GM21360 (cell line): ENCODE results near the gene IL18RAP.

Experiments used
- ATAC-seq: cut with Tn5 transposase; IDR thresholded peaks from one replicate; pipeline ENCODE4 v1.9.1; 2021; ENCODE audit warnings: mild to moderate bottlenecking, moderate library complexity; ENCODE audit not compliant: unreplicated experiment

IL18RAP gene

GRCh38 chr2:102421890-102422759 lies 835 bp upstream of the IL18RAP start:
- ATAC-seq, result no peak

GRCh38 chr2:102423368-102423767 lies 408 bp downstream of the IL18RAP start:
- ATAC-seq, result no peak

DNA sequence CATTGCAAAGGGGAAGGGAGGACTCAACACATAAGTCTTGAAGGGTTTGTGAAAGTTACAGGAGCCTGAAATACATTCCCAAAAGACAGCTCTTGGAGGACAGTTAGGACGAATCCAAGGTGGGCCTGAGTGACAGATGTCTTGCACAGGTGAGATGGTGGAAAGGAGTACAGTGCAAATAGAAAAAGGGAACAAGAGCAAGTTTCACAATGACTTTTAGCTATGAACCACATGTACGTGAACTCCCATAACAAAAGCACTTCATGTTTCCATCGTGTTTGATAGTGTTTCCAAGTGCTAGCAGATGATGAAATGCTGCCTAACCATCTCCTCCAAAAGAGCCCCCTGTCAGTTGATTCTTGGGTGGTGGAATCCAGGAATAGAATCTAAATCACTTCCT lies 1.8 kb downstream of the IL18RAP start:
- ATAC-seq, result peak; percentile 95

GRCh38 chr2:102425441-102426132 lies 2.6 kb downstream of the IL18RAP start:
- no peak for ATAC-seq

- no peak for ATAC-seq
Observed at GRCh38 chr2:102427249-102427648, 4.3 kb downstream of the IL18RAP start.

DNA sequence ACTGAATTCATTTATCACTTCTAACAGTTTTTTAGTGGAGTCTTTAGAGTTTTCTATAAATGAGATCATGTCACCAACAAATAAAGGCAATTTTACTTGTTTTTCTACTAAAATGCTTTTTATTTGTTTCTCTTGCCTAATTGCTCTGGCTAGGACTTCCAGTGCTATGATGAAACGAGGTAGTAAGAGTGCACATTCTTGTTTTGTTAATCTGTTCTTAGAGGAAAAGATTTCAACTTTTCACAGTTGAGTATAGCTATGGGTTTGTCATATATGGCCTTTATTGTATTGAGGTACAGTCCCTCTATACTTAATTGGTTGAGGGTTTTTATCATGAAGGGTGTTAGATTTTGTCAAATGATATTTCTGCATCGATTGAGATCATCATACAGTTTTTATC lies 5.6 kb downstream of the IL18RAP start:
- no peak for ATAC-seq

DNA sequence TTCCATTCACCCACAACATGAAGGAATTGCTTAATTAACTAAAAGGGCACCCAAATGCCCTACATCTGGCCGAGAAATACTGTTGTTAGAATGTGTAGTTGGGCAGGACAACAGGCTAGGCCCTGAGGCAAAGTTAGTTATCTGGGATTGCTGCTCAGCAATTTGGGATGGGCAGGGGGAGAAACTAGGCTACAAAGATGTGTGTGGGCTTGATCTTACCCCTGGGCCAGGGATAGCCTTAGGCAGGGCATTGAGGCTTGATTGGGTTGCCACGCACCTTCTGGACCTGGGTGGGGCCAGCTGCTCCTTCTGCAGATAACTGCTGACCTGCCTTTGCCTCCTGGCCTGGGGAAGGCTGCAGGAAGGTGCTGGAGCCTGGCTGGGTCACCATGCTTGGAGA lies 9.4 kb downstream of the IL18RAP start:
- ATAC-seq, result no peak

DNA sequence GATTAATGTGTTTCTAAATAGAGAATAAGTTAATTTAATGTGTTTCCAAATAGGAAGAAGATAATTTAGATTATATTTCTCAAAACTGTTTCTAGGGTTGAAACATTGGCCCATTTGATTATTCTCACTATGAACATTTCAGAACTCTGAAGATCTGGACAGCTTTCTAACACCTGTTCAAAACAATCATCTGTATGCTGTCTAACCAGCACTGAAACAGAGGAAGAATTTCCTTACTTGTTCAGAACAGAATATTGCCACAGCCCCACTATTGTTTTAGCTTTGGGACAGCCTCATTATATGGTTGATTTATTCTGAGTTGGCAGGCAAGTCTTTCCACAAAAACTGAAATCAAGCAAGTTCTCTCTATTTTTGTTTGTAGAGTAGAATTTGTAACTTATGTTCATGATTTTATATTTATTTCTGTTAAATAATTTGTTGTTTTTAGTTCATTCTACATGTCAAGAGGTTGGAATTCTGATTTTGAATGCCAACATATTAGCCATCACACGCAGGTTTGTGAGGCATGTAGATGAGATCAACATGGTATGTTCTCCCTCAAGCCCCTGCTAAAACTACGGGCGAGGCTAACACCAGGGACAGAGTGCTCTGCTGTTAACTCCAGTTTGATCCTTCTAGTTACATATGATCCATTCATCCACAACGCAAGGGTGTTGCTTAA lies 11.2 kb downstream of the IL18RAP start:
- no peak for ATAC-seq

DNA sequence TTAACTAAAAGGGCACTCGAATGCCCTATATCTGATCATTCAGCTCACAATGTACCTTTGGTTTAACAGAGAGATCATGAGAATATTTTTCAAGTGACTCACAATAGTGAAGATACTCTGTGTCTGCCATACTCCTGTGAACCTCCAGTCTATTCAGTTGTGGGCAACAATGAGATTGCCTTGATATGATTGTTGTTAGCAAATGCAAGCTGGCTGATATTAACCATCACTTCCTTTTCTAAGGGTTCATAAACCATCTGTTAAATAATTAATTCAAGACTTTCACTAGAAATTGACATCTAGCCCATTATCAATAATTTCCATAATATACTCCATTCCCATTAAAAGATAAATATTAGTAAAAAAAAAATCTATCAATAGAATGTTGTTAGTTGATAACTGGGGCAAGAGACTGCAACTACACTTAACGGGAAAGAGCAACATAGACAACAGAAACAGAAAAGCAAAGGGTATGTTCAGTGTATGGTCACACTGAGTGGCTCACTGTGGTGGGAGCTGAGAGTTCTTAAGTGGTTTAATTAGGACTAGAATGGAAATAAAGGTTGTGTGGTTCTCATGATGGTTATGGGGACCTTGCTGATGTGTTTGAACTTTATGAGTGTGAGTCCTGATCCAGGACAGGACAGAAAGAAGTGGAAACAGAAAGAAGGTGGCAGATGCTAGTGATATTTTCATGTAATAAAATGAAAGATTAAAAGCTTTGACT lies 11.9 kb downstream of the IL18RAP start:
- peak; percentile 41 for ATAC-seq

- ATAC-seq, result no peak
Observed at GRCh38 chr2:102435741-102436140, 12.8 kb downstream of the IL18RAP start.

- no peak for ATAC-seq
Observed at GRCh38 chr2:102436323-102436722, 13.4 kb downstream of the IL18RAP start.

DNA sequence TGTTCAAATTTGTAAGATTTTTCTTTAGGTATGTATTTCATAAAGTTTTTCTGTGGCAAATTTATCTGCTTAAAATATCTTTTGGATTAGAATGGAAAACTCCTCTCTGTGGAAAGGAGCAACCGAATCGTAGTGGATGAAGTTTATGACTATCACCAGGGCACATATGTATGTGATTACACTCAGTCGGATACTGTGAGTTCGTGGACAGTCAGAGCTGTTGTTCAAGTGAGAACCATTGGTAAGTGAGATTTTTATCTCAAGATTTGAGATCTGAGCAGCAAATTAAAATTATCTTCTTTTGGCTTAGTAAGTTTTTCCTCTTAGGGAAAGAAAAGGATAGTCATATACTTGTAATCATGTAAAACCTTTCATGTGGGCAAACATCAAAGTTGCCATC lies 14.2 kb downstream of the IL18RAP start:
- no peak for ATAC-seq

DNA sequence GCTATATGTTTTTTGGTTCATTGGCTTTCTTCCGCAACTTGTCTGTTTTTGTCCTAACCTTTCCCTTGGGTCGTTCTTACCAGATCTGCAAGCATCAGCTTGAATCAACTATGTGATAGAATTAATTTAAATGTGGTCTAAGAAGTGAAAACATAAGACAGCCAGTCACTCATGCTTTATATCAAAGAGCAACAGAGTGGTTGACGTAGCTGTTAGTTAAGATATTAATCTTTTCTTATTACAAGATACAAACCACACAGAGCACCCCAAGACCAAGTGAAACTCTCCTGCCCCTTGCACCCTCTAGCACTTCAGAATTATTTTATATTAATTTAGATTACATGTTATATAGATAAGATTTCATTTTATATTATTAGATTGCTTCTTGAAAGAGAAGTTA lies 15.2 kb downstream of the IL18RAP start:
- no peak for ATAC-seq

- no peak for ATAC-seq
Observed at GRCh38 chr2:102438578-102438977, 15.6 kb downstream of the IL18RAP start.

DNA sequence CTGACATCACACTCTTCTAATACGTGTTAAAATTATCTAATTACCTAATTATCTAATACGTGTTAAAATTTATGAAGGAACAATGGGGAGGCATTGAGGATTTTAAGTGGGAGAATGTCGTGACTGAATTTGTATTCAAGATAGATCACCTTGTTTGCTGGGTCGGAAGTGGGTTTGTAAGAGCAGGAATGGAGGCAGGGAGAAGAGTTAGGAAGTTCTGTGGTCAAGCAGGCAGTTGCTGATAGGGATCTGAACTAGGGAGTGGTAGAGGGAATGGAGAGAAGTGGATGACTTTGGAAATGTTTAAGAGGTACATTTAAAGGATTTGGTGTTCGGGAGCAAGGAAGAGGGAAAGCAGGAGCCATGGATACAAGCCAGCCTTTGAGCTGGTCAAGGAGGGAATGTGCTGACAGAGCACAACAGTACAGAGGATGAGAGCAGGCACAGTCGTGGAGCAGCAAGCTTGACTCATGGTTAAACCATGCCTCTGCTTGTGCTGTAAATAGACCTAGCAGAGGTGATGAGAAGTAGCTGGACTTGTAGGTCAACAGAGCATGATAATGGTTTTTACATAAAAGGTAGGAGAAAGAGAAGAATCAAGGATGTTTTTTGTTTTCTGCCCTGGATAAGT lies 16.2 kb downstream of the IL18RAP start:
- ATAC-seq, result no peak

GRCh38 chr2:102442967-102443828 lies 20.2 kb downstream of the IL18RAP start:
- peak; percentile 57 for ATAC-seq

DNA sequence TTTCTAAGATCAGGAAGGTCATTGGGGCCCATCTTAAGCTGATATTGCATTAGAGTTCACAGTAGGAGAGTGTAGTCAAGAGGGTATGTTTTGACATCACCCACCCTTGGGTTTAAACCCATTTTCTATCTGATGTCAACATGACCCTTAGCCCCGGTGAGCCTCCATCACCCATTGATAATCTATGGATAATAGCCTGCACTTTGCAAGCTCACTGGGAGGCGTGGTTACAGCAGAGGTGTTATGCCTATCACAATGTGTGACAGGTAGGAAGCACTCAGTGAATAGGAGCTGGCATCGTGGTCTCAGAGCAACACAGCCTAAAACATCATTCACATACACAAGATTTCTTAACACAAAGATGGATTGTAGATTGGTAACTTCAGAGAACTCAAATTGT lies 21.3 kb downstream of the IL18RAP start:
- ATAC-seq, result no peak

DNA sequence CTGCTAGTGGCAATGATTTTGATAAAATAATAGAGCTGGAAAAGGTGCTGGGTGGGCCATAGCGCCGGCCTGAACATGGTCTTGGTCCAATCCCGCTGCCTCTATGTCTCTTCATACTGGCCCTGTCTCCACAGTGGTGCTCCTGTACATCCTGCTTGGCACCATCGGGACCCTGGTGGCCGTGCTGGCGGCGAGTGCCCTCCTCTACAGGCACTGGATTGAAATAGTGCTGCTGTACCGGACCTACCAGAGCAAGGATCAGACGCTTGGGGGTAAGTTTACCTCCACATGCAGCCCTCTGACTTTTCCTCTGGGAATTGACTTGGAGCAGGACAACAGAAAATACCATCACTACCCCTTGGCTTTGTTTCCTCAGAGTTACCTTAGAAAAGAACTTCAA lies 24.0 kb downstream of the IL18RAP start:
- no peak for ATAC-seq

- ATAC-seq, result no peak
Observed at GRCh38 chr2:102449370-102449974, 26.5 kb downstream of the IL18RAP start.
